GM18520 (cell line): ENCODE results near the gene PCDHGB3.
"Not testable (repeated sequence)": the region's sequence is repeated elsewhere in the genome, so short reads cannot be mapped to it uniquely, and the experiment has no call there.

Source experiments
- ATAC-seq: cut with Tn5 transposase; IDR thresholded peaks from one replicate; pipeline ENCODE4 v1.9.1; 2021; ENCODE audit not compliant: unreplicated experiment

The PCDHGB3 gene

GRCh38 chr5:141369994-141370848 is at the start of gene PCDHGB3:
TSS of gene PCDHGB3 (plus strand) at chr5:141370242. CDS start at chr5:141370395, 153 bp downstream.
- ATAC-seq, result no peak

GRCh38 chr5:141322261-141322660 is 47.8 kb upstream of the PCDHGB3 start:
- no peak for ATAC-seq

- no peak for ATAC-seq
These were observed 43.8 kb upstream of the PCDHGB3 start for GRCh38 chr5:141326088-141326854.

- ATAC-seq, result no peak
These were observed 41.8 kb upstream of the PCDHGB3 start for GRCh38 chr5:141328231-141328630.

GRCh38 chr5:141330299-141331080 is 39.6 kb upstream of the PCDHGB3 start, which contains the start of gene PCDHGA1:
TSS of gene PCDHGA1 (plus strand) at chr5:141330514.
- no peak for ATAC-seq

- ATAC-seq, result not testable (repeated sequence)
These were observed 37.5 kb upstream of the PCDHGB3 start for GRCh38 chr5:141332571-141332970.

GRCh38 chr5:141338538-141339306 is 31.3 kb upstream of the PCDHGB3 start, which contains the start of gene PCDHGA2:
TSS of gene PCDHGA2 (plus strand) at chr5:141338760.
- no peak for ATAC-seq

- not testable (repeated sequence) for ATAC-seq
These were observed 29.2 kb upstream of the PCDHGB3 start for GRCh38 chr5:141340781-141341354.

GRCh38 chr5:141342773-141343172 is 27.3 kb upstream of the PCDHGB3 start:
- no peak for ATAC-seq

- ATAC-seq, result no peak
These were observed 26.6 kb upstream of the PCDHGB3 start, which contains the start of gene PCDHGA3 for GRCh38 chr5:141343242-141343952. TSS of gene PCDHGA3 (plus strand) at chr5:141343829. CDS start at chr5:141344034, 205 bp downstream.

GRCh38 chr5:141343953-141344463 is 26.0 kb upstream of the PCDHGB3 start:
- ATAC-seq, result no peak

GRCh38 chr5:141345327-141345726 is 24.7 kb upstream of the PCDHGB3 start:
- no peak for ATAC-seq

GRCh38 chr5:141346017-141346416 is 24.0 kb upstream of the PCDHGB3 start:
- not testable (repeated sequence) for ATAC-seq

GRCh38 chr5:141349917-141350619 is 20.0 kb upstream of the PCDHGB3 start, which contains the start of gene PCDHGB1:
TSS of gene PCDHGB1 (plus strand) at chr5:141350099. CDS start at chr5:141350261, 162 bp downstream.
- ATAC-seq, result no peak

- no peak for ATAC-seq
These were observed 18.5 kb upstream of the PCDHGB3 start for GRCh38 chr5:141351591-141351990.

- no peak for ATAC-seq
These were observed 15.1 kb upstream of the PCDHGB3 start, which contains the start of gene PCDHGA4 for GRCh38 chr5:141354900-141355469. TSS of gene PCDHGA4 (plus strand) at chr5:141355021. CDS start at chr5:141355108, 87 bp downstream.

GRCh38 chr5:141355641-141356040 is 14.4 kb upstream of the PCDHGB3 start:
- no peak for ATAC-seq

- no peak for ATAC-seq
These were observed 13.9 kb upstream of the PCDHGB3 start for GRCh38 chr5:141356133-141356532.
